GM12878 (cell line): ENCODE results near the gene ADCY6. TPM values are rescaled to one million over a fixed set of nuclear protein-coding genes. Genes with fewer than 3 reads are reported as not detected.

Experiments used
- ATAC-seq: fragments of 200-7000 bp; cut with Tn5 transposase; 3 replicates; pipeline ENCODE4 v1.9.1; 2020; ENCODE audit warnings: mild to moderate bottlenecking, moderate library complexity
- BruUV-seq: library from RNA; stranded (reverse); fragments of 400-500 nt; replicated peaks from 2 replicates; lab custom pipeline; 2021; lab: Mats Ljungman, UMichigan
- CTCF ChIA-PET: fragments of 300-600 bp; sonication (Branson Sonifier 250); formaldehyde crosslinking; extraction: SDS; loops from one replicate; lab custom pipeline; 2021; ENCODE audit warnings: inconsistent platforms; lab: Yijun Ruan, JAX
- POLR2A ChIA-PET: fragments of 350-600 bp; formaldehyde crosslinking; extraction: SDS; loops from one replicate; lab custom pipeline; 2021; ENCODE audit warnings: inconsistent platforms; lab: Charles Lee
- RAD21 ChIA-PET: fragments of 300-600 bp; sonication (Branson Sonifier 250); formaldehyde crosslinking; loops from one replicate; lab custom pipeline; 2023; ENCODE audit warnings: antibody characterized with exemption; ENCODE audit not compliant: unreplicated experiment; lab: Charles Lee
- SMC1A ChIA-PET: fragments of 300-600 bp; sonication (Branson Sonifier 250); formaldehyde crosslinking; loops from one replicate; lab custom pipeline; 2023; ENCODE audit not compliant: unreplicated experiment, uncharacterized antibody; lab: Charles Lee
- DNase-seq: peaks from one replicate; pipeline ENCODE4 v3.0.0-alpha.2; 2011; ENCODE audit warnings: low read depth, low spot score
- FAIRE-seq: peaks from 3 replicates; lab custom pipeline; 2011; peaks lifted over from hg19 to GRCh38; lab: Jason Lieb, UNC
- H2AFZ ChIP-seq: 2 replicates; pipeline ENCODE4 v1.6.0; 2011; ENCODE audit warnings: low read depth, low read length, control low read depth; ENCODE audit not compliant: control insufficient read depth
- H3K27ac ChIP-seq: 2 replicates; pipeline ENCODE4 v1.5.1; 2011; ENCODE audit warnings: control low read depth; ENCODE audit not compliant: control insufficient read depth, insufficient read depth
- H3K27me3 ChIP-seq, 2 experiments: replicated peaks in 1 of 2; 2 replicates each; pipeline versions ENCODE4 v1.6.0 to v1.6.1; 2011; ENCODE audit warnings: low read length in 1 of 2; ENCODE audit not compliant: control insufficient read depth in 2 of 2, insufficient read depth in 2 of 2
- H3K36me3 ChIP-seq, 2 experiments: 2 replicates each; pipeline ENCODE4 v1.5.1; 2011; ENCODE audit warnings: low read length in 1 of 2; ENCODE audit not compliant: control insufficient read depth in 2 of 2, insufficient read depth in 2 of 2
- H3K4me1 ChIP-seq: 2 replicates; pipeline ENCODE4 v1.6.1; 2011; ENCODE audit warnings: mild to moderate bottlenecking, low read length, moderate library complexity, mixed read lengths; ENCODE audit not compliant: control insufficient read depth, insufficient read depth
- H3K4me2 ChIP-seq: 2 replicates; pipeline ENCODE4 v1.6.0; 2011; ENCODE audit warnings: control low read depth; ENCODE audit not compliant: control insufficient read depth, insufficient read depth
- H3K4me3 ChIP-seq: fragments of 200-600 bp; sonication (generic); 2 replicates; pipeline ENCODE4 v1.5.1; 2016
- H3K79me2 ChIP-seq: 2 replicates; pipeline ENCODE4 v1.6.0; 2011; ENCODE audit warnings: low read length; ENCODE audit not compliant: control insufficient read depth, insufficient read depth
- H3K9ac ChIP-seq: 2 replicates; pipeline ENCODE4 v1.8.0; 2011; ENCODE audit warnings: low read length, control low read depth, mixed read lengths; ENCODE audit not compliant: control insufficient read depth, insufficient read depth
- H3K9me3 ChIP-seq: replicated peaks from 3 replicates; pipeline ENCODE4 v1.5.1; 2011; ENCODE audit warnings: mild to moderate bottlenecking, low read length; ENCODE audit not compliant: control insufficient read depth, insufficient read depth
- H4K20me1 ChIP-seq: 2 replicates; pipeline ENCODE4 v1.6.0; 2011; ENCODE audit not compliant: control insufficient read depth, insufficient read depth
- ASH2L ChIP-seq: fragments of 300-600, 200-600 bp; sonication (generic); IDR thresholded peaks from 2 replicates; pipeline ENCODE4 v1.6.1; 2017; ENCODE audit warnings: low read depth, mild to moderate bottlenecking, borderline replicate concordance
- CEBPB ChIP-seq, 2 experiments: fragments of 150-350 bp in 1 of 2; IDR thresholded peaks; 2 replicates each; pipeline ENCODE4 v1.6.1; 2012 to 2014; ENCODE audit warnings: low read depth in 2 of 2, low read length in 2 of 2, borderline replicate concordance in 1 of 2, inconsistent platforms in 1 of 2
- CREB1 ChIP-seq: IDR thresholded peaks from 2 replicates; pipeline ENCODE4 v1.6.1; 2012; ENCODE audit warnings: low read depth, mild to moderate bottlenecking, inconsistent platforms
- MTA2 ChIP-seq: fragments of 450-650 bp; IDR thresholded peaks from 2 replicates; pipeline ENCODE4 v1.6.1; 2016; ENCODE audit warnings: low read depth, mild to moderate bottlenecking, moderate library complexity
- NFYB ChIP-seq: IDR thresholded peaks from 2 replicates; pipeline ENCODE4 v1.6.1; 2011; ENCODE audit warnings: low read depth, mild to moderate bottlenecking, low read length, improper control_type of control experiment, moderate library complexity; ENCODE audit not compliant: insufficient read depth
- POLR2AphosphoS5 ChIP-seq: IDR thresholded peaks from 2 replicates; pipeline ENCODE4 v1.6.1; 2011; ENCODE audit warnings: mild to moderate bottlenecking, low read length, inconsistent platforms
- RAD51 ChIP-seq: fragments of 450-650 bp; IDR thresholded peaks from 2 replicates; pipeline ENCODE4 v1.6.1; 2016; ENCODE audit warnings: moderate library complexity, mild to moderate bottlenecking, inconsistent platforms
- RBBP5 ChIP-seq: fragments of 200-600 bp; sonication (generic); conservative IDR thresholded peaks from 2 replicates; pipeline ENCODE4 v1.6.1; 2016
- SMAD5 ChIP-seq: IDR thresholded peaks from 2 replicates; pipeline ENCODE4 v1.6.1; 2016; ENCODE audit warnings: antibody characterized with exemption, low read depth
- SP1 ChIP-seq: IDR thresholded peaks from one replicate; pipeline ENCODE4 v1.6.1; 2011; ENCODE audit warnings: low read depth, low read length
- STAT1 ChIP-seq: fragments of 450-650 bp; conservative IDR thresholded peaks from 2 replicates; pipeline ENCODE4 v1.6.1; 2014; ENCODE audit warnings: antibody characterized with exemption, mild to moderate bottlenecking
- TAF1 ChIP-seq: IDR thresholded peaks from 2 replicates; pipeline ENCODE4 v1.6.1; 2011; ENCODE audit warnings: mild to moderate bottlenecking, low read depth, low read length, borderline replicate concordance
- ZBED1 ChIP-seq: IDR thresholded peaks from 2 replicates; pipeline ENCODE4 v1.6.1; 2016; ENCODE audit warnings: borderline replicate concordance
- ZNF622 ChIP-seq: fragments of 450-650 bp; IDR thresholded peaks from 2 replicates; pipeline ENCODE4 v1.6.1; 2017; ENCODE audit warnings: mild to moderate bottlenecking, inconsistent platforms
- WGBS: methylation state at CpG from one replicate; pipeline ENCODE4 v1.1.6; 2016; ENCODE audit warnings: low lambda C conversion rate; ENCODE audit not compliant: insufficient replicate concordance, insufficient coverage; ENCODE audit errors: missing lambda C conversion rate; 5-methylcytosine and 5-hydroxymethylcytosine counted together
- in situ Hi-C: fragments of 300-500 bp; cut with MboI; formaldehyde crosslinking; loops from 9 replicates; pipeline ENCODE4 v1.14.3; 2018; ENCODE audit warnings: mixed read lengths
- intact Hi-C: fragments of 100-400 bp; cut with micrococcal nuclease; formaldehyde crosslinking; loops from one replicate; pipeline ENCODE4 v1.14.2; 2022; ENCODE audit not compliant: unreplicated experiment
- polyA plus RNA-seq, 11 experiments: library from polyadenylated mRNA; depleted of rRNA in 4 of 11; unstranded in 6 of 11; stranded (reverse) in 5 of 11; fragments of >200 nt; fragmentation: Nextera tagmentation in 4 of 11; fragmentation: Illumina TruSeq in 1 of 11; extraction: Ambion mirVana in 4 of 11; extraction: Trizol in 1 of 11; gene quantifications; 1 replicate in 1 of 11; 2 replicates in 10 of 11; pipeline versions ENCODE4 v1.2.1 to v1.2.3, GENCODE V29; 2011 to 2016; ENCODE audit warnings: inconsistent platforms in 2 of 11, missing spikeins in 2 of 11, low read depth in 1 of 11
- total RNA-seq, 4 experiments: library from RNA; depleted of rRNA in 3 of 4; stranded (reverse); fragments of >200 nt in 3 of 4; fragmentation: Illumina TruSeq in 1 of 4; extraction: Trizol in 1 of 4; gene quantifications; 2 replicates each; pipeline versions ENCODE4 v1.2.1 to v1.2.3, GENCODE V29; 2013 to 2021
- TF ChIP-seq, protein P1 (sequence below): IDR thresholded peaks from 2 replicates; pipeline ENCODE4 v1.6.1; 2012; ENCODE audit warnings: low read depth, low read length, improper control_type of control experiment

Gene ADCY6
- total and polyA plus RNA-seq, 10 of the 15 experiments (the other 5 are each of a cell fraction or from before 2014, with no cell fraction given), result 0.03 to 2.0 (median 0.14) TPM; not detected in 1

DNA sequence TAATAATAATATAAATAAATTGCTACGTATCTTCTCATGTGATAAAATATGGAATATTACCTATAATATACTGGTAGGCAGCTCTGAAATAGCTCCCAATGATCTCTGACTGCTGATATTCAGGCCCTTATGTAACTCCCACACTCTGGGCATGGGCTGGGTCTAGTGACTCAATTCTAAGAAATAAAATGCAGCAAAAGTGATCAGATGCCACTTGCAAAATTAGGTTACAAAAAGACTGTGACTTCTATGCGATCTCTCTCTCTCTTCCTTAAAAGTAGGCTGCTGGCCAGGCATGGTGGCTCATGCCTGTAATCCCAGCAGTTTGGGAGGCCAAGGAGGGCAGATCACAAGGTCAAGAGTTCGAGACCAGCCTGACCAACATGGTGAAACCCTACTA is 19.1 kb upstream of the ADCY6 start:
- Histone ChIP-seq H3K9me3 (no peaks in the 10 kb centered on the region), H3K4me1 (no peaks in the 10 kb centered on the region), H3K4me2 (no peak overlapping the region), H3K4me3 (no peak overlapping the region), H3K79me2 (no peaks in the 10 kb centered on the region), H3K9ac (no peak overlapping the region), H4K20me1 (no peaks in the 10 kb centered on the region), H3K27ac (no peak overlapping the region), H3K36me3 (no peaks in the 10 kb centered on the region), H3K27me3 (no peaks in the 10 kb centered on the region; a peak in 1 of 4 replicates), H2AFZ (no peak overlapping the region)
- intact Hi-C loops (no loop called here), in situ Hi-C loops (no loop called here)
- ChIA-PET CTCF (interaction anchor here (1.3 to 4.9 kb wide), 2 partner anchors 9 to 13 kb away, joined by 4 to 21 read pairs; no protein-coding TSS in a partner anchor), RAD21 (no interaction called here), POLR2A (no interaction called here), SMC1A (no interaction called here)
- no TSS peak for BruUV-seq
- DNase-seq (no peak), ATAC-seq (no peak), FAIRE-seq (no peak)
- WGBS, result 34% methylated on average over 3 of the region's 3 CpGs
- TF ChIP-seq RAD51, result no peak
- TF ChIP-seq, protein P1, sequence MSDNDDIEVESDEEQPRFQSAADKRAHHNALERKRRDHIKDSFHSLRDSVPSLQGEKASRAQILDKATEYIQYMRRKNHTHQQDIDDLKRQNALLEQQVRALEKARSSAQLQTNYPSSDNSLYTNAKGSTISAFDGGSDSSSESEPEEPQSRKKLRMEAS, result no peak
- no peak for TF ChIP-seq ZNF622
- TF ChIP-seq SP1, result no peak
- no peak for TF ChIP-seq TAF1
- no peak for TF ChIP-seq ASH2L
- TF ChIP-seq POLR2AphosphoS5, result no peak
- TF ChIP-seq NFYB, result no peak

DNA sequence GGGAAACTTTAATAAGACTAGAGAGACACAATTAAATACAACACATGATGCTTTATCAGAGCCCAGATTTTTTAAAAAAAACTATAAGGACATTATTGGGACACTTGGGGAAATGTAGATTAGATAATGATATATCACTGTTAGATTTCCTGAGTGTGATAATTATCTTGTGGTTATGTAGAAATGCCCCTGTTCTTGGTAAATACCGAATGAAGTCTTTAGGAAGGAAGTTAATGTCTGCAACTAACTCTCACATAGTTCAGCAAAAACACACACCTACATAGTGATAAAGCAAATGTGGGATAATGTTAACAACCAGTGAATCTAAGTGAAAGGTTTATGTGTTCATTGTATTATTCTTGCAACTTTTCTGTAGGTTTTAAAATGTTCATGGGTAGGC is 14.8 kb upstream of the ADCY6 start:
- no peaks in the 10 kb centered on the region for H4K20me1 ChIP-seq
- ChIA-PET SMC1A (no interaction called here), POLR2A (no interaction called here), RAD21 (no interaction called here), CTCF (interaction anchor here (1.0 kb wide), 1 partner anchor 10 kb away, joined by 3 read pairs; no protein-coding TSS in a partner anchor)
- H3K4me3 ChIP-seq, result no peak overlapping the region
- no peaks in the 10 kb centered on the region for H3K36me3 ChIP-seq
- no peaks in the 10 kb centered on the region for H3K79me2 ChIP-seq
- no TSS peak for BruUV-seq
- intact Hi-C loops (no loop called here), in situ Hi-C loops (no loop called here)
- no peak overlapping the region for H2AFZ ChIP-seq
- no peaks in the 10 kb centered on the region for H3K9me3 ChIP-seq
- WGBS, result 50% methylated on average over 1 of the region's 1 CpG
- ATAC-seq (no peak), FAIRE-seq (no peak), DNase-seq (no peak)
- H3K27me3 ChIP-seq, result no peaks in the 10 kb centered on the region
- H3K27ac ChIP-seq, result no peak overlapping the region
- no peak overlapping the region for H3K4me2 ChIP-seq
- no peak for TF ChIP-seq MTA2
- no peak for TF ChIP-seq SMAD5
- no peak for TF ChIP-seq CREB1
- TF ChIP-seq RBBP5, result no peak
- TF ChIP-seq ZBED1, result no peak
- TF ChIP-seq STAT1, result no peak
- TF ChIP-seq CEBPB (IDR thresholded peaks at IDR 0.05; ENCODE audit: borderline replicate concordance in 1 of 2, low read depth in 2 of 2, low read length in 2 of 2), result no peak
- no peaks in the 10 kb centered on the region for H3K4me1 ChIP-seq
- H3K9ac ChIP-seq, result no peak overlapping the region
